Endothelial cell of umbilical vein (primary cell): ENCODE measurements around the gene VWA8.

Experiments used
- CTCF ChIP-seq, 2 donors: IDR thresholded peaks; 1 replicate in 1 of 2; 2 replicates in 1 of 2; pipeline ENCODE4 v1.5.1; 2011; ENCODE audit warnings: low read length in 2 of 2, mild to moderate bottlenecking in 2 of 2, moderate library complexity in 2 of 2, control low read depth in 1 of 2, inconsistent platforms in 1 of 2, low read depth in 1 of 2; ENCODE audit not compliant: insufficient read depth in 1 of 2; ENCODE audit errors: extremely low read depth in 1 of 2
- EZH2 ChIP-seq: IDR thresholded peaks from 2 replicates; pipeline ENCODE4 v1.6.1; 2012; ENCODE audit warnings: borderline replicate concordance, low read depth, mild to moderate bottlenecking, moderate library complexity, low read length, inconsistent platforms; ENCODE audit not compliant: severe bottlenecking
- GATA2 ChIP-seq: IDR thresholded peaks from 2 replicates; pipeline ENCODE4 v1.7.0; 2011; ENCODE audit warnings: low read depth, mild to moderate bottlenecking, moderate library complexity, mixed read lengths, low read length; ENCODE audit not compliant: insufficient read length, insufficient read depth
- JUN ChIP-seq: IDR thresholded peaks from 2 replicates; pipeline ENCODE4 v1.6.1; 2011; ENCODE audit warnings: borderline replicate concordance, low read depth; ENCODE audit not compliant: insufficient read length, insufficient read depth
- MYC ChIP-seq: IDR thresholded peaks from one replicate; pipeline ENCODE4 v1.6.1; 2011; ENCODE audit warnings: mild to moderate bottlenecking, low read depth, low read length
- POLR2A ChIP-seq: IDR thresholded peaks from 2 replicates; pipeline ENCODE4 v1.6.1; 2012; ENCODE audit warnings: low read depth, mild to moderate bottlenecking, control low read depth, low read length
- POLR2AphosphoS5 ChIP-seq: IDR thresholded peaks from 2 replicates; pipeline ENCODE4 v1.6.1; 2012; ENCODE audit warnings: low read depth, mild to moderate bottlenecking, control low read depth, low read length, moderate library complexity; ENCODE audit not compliant: insufficient read depth

- no peak for TF ChIP-seq EZH2
- TF ChIP-seq CTCF (IDR thresholded peaks at IDR 0.05; ENCODE audit: extremely low read depth in 1 of 2, insufficient read depth in 1 of 2, low read depth in 1 of 2, low read length in 2 of 2) = no peak
- TF ChIP-seq POLR2A = no peak
- no peak for TF ChIP-seq JUN
- TF ChIP-seq POLR2AphosphoS5 = no peak
- TF ChIP-seq GATA2 = no peak
- TF ChIP-seq MYC = no peak
Measured at GRCh38 chr13:41558781-41559560, 401.9 kb downstream of the VWA8 start.
